KG1 (cell line): ENCODE measurements around the gene RNPC3.
"Not testable (repeated sequence)": the region's sequence is repeated elsewhere in the genome, so short reads cannot be mapped to it uniquely, and the experiment has no call there.

Experiments used
- DNase-seq: peaks from one replicate; lab custom pipeline; 2025; lab: John Stamatoyannopoulos, UW

The RNPC3 gene

DNA sequence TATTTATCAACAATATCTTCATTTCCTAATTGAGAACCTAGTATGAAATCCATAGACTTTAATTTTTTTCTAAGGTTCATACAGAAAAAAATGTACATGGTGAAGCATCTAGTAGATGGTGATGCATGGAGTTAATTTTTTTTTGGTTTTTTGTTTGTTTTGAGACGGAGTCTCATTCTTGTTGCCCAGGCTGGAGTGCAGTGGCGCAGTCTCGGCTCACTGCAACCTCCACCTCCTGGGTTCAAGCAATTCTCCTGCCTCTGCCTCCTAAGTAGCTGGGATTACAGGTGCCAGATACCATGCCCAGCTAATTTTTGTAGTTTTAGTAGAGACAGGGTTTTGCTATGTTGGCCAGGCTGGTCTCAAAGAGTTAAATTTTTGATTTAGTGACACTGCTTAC is 35.6 kb downstream of the RNPC3 start:
- not testable (repeated sequence) for DNase-seq

DNA sequence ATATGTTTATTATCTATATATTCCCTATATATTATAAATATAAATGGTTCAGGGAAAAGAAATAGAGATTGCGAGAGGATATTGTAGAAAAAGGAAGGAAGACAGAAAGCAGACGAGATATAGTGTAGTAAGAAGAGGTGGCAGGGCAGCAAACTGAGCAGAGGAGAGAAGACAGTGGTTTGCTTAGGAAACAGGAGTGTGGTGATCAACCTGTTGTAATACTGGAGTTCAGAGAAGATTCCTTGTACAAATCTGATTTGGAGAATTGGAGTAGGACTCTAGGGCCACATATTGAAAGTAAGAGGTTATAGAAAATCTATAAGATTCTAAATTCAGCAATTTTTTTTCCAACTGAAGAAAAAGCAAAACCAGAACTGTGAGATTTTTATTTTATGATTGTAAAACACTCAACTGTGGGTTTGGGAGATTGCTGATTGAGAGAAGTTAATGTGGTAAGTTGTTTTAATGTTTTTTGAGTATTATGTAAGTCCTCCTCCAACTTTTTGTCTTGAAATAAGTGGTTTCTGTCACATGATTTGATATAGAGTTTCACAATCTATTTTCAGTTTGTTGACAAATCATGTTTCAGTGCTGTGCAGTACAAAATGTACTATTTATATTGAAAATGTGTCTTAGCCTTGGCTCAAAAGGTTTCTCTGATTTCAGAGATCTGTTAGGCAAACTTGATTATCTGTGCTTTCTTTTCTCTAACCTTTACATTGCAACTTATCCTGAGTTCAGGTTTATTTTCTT is 36.3 kb downstream of the RNPC3 start:
- DNase-seq: no peak

DNA sequence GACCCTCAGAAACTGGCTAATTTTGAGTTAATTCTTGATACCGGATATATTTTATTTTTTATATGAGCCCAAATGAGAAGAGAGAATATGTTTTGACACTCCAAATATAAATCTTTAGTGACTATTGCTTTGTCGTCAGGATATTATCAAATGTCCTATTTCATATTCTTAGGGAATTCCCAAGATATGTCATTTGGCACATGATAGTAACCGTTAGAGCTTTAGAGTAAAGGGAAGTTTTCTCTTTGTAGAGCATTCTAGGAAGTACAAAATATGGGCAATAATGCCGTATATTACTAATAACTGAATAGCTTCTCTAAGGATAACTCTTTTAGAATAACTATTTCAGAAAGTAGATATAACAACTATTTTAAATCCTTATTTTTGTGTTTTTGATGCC is 37.6 kb downstream of the RNPC3 start:
- DNase-seq: no peak

DNA sequence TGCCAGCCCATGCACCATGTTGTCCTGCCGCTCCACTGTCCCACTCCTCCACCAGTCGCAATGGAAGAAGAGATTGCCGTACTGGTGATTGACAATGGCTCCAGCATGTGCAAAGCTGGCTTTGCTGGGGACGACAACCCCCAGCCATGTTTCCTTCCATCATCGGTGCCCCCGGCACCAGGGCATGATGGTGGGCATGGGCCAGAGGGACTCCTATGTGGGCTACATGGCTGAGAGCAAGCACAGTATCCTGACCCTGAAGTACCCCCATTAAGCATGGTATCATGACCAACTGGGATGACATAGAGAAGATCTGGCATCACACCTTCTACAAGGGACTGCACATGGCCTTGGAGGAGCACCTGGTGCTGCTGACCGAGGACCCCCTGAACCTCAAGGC is 44.0 kb downstream of the RNPC3 start:
- DNase-seq: no peak

DNA sequence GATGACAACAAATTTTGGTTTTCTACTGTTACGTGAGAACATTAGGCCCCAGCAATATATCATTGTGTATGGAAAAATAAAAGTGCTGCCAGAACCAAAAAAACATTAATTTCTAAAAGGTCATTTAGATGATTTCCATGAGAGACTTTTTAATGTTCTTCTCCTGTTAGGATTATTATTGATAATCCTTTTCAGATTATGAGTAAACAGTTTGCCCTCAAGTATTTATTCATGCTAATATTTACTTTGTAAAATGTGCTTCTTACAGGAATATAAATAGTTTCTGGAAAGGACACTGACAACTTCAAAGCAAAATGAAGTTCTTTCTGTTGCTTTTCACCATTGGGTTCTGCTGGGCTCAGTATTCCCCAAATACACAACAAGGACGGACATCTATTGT is 45.8 kb downstream of the RNPC3 start, which contains the start of gene AMY2B:
AMY2B (plus strand) TSS at position 301 of the 400 bp plus-strand sequence; CDS start at position 315, 14 bp downstream.
- not testable (repeated sequence) for DNase-seq

DNA sequence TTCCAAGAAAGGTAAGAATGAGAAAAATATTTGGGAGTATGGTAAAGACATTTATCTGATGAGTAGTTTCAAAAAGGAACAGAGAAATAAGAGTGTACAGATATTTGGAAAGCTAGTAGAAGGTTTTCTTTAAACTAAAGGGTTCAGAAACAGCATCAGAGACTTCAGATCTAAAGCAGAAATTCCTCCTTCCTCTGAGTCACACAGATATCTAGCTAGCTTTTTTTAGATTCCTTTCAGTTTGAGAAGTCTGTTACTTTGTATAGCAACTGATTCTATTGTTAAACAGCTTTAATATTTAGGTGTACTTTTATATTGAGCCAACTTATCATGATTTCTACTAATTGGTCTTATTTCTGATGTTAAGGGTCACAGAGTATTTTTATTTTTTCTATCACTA is 50.6 kb downstream of the RNPC3 start:
- no peak for DNase-seq

DNA sequence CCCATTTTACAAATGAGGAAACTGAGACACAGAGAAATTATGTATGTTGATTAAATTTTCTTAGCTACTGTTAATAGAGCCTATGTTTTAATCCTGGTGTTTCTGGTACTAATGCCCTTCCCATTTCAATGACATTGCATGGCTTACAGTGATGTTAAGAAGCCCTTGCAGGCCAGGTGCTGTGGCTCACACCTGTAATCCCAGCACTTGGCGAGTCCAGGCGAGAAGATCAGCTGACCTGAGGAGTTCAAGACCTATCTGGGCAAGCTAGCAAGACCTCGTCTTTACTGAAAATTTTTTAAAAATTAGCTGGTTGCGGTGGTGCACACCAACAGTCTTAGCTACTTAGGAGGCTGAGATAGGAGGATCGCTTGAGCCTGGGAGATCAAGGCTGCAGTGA is 51.3 kb downstream of the RNPC3 start:
- DNase-seq: not testable (repeated sequence)

DNA sequence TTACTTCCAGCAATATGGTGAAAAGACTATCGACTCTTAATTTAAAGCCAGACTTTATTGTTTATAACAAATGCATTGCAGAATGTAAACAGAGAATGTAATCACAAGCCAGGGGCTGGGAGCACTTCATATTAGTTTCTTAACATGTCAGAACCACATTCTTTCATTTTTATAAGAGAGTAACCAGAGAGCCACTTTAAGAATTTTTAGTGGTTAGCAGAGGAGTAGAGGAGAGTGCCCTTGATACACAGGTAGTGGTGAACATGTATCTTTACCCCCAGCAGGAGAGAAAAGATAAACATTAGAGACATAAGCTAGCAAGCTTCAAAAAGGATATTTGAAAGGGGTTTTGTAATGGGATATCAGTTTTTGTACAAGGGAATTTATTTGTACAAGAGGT is 57.0 kb downstream of the RNPC3 start:
- no peak for DNase-seq

DNA sequence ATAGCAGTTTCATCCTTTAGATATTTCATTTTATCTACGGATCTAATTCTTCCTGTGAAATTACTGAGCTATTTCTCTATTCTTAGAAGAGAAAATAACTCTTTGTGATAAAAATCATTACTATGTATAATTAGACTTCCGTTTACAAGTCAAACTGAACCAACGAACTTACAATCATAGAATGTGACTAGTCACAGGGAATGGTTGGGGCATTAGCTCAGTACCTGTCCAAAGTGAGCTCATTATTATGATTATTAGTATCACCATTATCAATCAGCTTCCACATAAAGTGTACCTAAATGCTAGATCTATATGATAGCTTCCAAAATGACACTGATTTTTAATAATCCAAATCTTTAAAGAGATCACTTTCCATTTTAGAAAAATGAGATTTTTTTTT is 58.4 kb downstream of the RNPC3 start:
- no peak for DNase-seq

DNA sequence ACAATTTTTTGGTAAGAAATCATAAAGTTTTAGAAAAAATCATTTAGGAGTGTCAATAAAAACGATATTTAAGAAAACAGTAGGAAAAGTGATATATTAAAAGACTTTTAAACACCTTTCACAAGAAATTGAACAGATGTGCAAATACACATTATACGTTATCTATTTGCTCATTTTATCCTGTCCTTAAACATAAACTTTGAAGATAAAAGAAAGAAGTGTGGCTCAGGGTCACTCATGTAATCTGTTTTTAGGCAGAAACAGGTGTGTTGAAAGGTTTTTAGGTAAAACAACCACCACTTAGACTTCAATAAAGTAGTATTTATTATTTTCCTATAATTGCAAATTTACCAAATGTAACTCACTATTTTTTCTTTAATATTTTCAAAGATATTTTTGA is 59.0 kb downstream of the RNPC3 start:
- no peak for DNase-seq

DNA sequence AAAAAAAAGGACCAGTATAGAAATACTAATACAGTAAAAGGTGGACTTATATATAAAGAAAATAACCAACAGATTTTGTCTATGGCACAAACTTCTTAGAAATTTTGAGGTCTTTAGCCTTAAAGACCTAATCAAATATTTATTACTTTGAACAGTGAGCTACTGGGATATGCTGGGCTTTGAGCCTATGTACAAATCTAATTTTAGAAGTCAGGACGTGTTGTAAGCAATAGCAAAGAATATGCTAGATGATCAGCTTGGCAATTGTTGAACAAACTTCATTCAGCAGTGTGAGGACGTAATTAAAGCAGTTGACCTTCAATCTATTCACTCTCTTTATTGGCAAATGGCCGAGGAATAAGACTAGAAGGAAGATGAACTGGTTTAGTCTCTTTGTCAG is 77.2 kb downstream of the RNPC3 start:
- not testable (repeated sequence) for DNase-seq
